ENCODE measurements around the gene ENTPD2.

The ENTPD2 gene

GRCh38 chr9:137021568-137021978 lies 32.3 kb downstream of the ENTPD2 start:
- H3K27me3 ChIP-seq (ENCODE audit: control insufficient read depth, insufficient read depth, low read length): peaks cover 6% of the 10 kb centered on the region
- no peak overlapping the region for H3K9ac ChIP-seq (ENCODE audit: low read length)
- no peak overlapping the region for H3K4me3 ChIP-seq (ENCODE audit: low read length)
- no peak overlapping the region for H3K27ac ChIP-seq (ENCODE audit: low read length)
- no peaks in the 10 kb centered on the region for H3K9me3 ChIP-seq (ENCODE audit: control insufficient read depth, low read depth, low read length)
- H3K4me1 ChIP-seq (ENCODE audit: control insufficient read depth, low read depth, low read length): no peaks in the 10 kb centered on the region
- no peaks in the 10 kb centered on the region for H3K36me3 ChIP-seq (ENCODE audit: control insufficient read depth, low read depth, low read length)

GRCh38 chr9:137020771-137021567 lies 32.9 kb downstream of the ENTPD2 start:
- Histone ChIP-seq H3K4me3 (ENCODE audit: low read length) (no peak overlapping the region), H3K4me1 (ENCODE audit: control insufficient read depth, low read depth, low read length) (no peaks in the 10 kb centered on the region), H3K27me3 (ENCODE audit: control insufficient read depth, insufficient read depth, low read length) (no peaks in the 10 kb centered on the region), H3K27ac (ENCODE audit: low read length) (no peak overlapping the region), H3K9ac (ENCODE audit: low read length) (no peak overlapping the region), H3K36me3 (ENCODE audit: control insufficient read depth, low read depth, low read length) (no peaks in the 10 kb centered on the region), H3K9me3 (ENCODE audit: control insufficient read depth, low read depth, low read length) (no peaks in the 10 kb centered on the region)

GRCh38 chr9:137019891-137020683 lies 33.8 kb downstream of the ENTPD2 start:
- H3K27me3 ChIP-seq (ENCODE audit: control insufficient read depth, insufficient read depth, low read length): no peaks in the 10 kb centered on the region

GRCh38 chr9:137018761-137019559 lies 34.9 kb downstream of the ENTPD2 start:
- Histone ChIP-seq H3K9ac (ENCODE audit: low read length) (no peak overlapping the region), H3K27me3 (ENCODE audit: control insufficient read depth, insufficient read depth, low read length) (no peaks in the 10 kb centered on the region), H3K9me3 (ENCODE audit: control insufficient read depth, low read depth, low read length) (no peaks in the 10 kb centered on the region), H3K27ac (ENCODE audit: low read length) (no peak overlapping the region), H3K36me3 (ENCODE audit: control insufficient read depth, low read depth, low read length) (no peaks in the 10 kb centered on the region), H3K4me1 (ENCODE audit: control insufficient read depth, low read depth, low read length) (no peaks in the 10 kb centered on the region), H3K4me3 (ENCODE audit: low read length) (no peak overlapping the region)

More at GRCh38 chr9:137019891-137020683, 33.8 kb downstream of the ENTPD2 start:
- Histone ChIP-seq H3K4me1 (ENCODE audit: control insufficient read depth, low read depth, low read length) (no peaks in the 10 kb centered on the region), H3K36me3 (ENCODE audit: control insufficient read depth, low read depth, low read length) (no peaks in the 10 kb centered on the region), H3K27ac (ENCODE audit: low read length) (no peak overlapping the region), H3K4me3 (ENCODE audit: low read length) (no peak overlapping the region), H3K9ac (ENCODE audit: low read length) (no peak overlapping the region), H3K9me3 (ENCODE audit: control insufficient read depth, low read depth, low read length) (no peaks in the 10 kb centered on the region)

GRCh38 chr9:137017791-137018497 lies 35.9 kb downstream of the ENTPD2 start:
- Histone ChIP-seq H3K36me3 (ENCODE audit: control insufficient read depth, low read depth, low read length) (no peaks in the 10 kb centered on the region), H3K4me3 (ENCODE audit: low read length) (no peak overlapping the region), H3K4me1 (ENCODE audit: control insufficient read depth, low read depth, low read length) (no peaks in the 10 kb centered on the region), H3K9ac (ENCODE audit: low read length) (no peak overlapping the region), H3K9me3 (ENCODE audit: control insufficient read depth, low read depth, low read length) (no peaks in the 10 kb centered on the region), H3K27me3 (ENCODE audit: control insufficient read depth, insufficient read depth, low read length) (no peaks in the 10 kb centered on the region), H3K27ac (ENCODE audit: low read length) (no peak overlapping the region)

- no peaks in the 10 kb centered on the region for H3K36me3 ChIP-seq (ENCODE audit: control insufficient read depth, low read depth, low read length)
- no peak overlapping the region for H3K9ac ChIP-seq (ENCODE audit: low read length)
- H3K4me3 ChIP-seq (ENCODE audit: low read length): no peak overlapping the region
- no peaks in the 10 kb centered on the region for H3K4me1 ChIP-seq (ENCODE audit: control insufficient read depth, low read depth, low read length)
- H3K9me3 ChIP-seq (ENCODE audit: control insufficient read depth, low read depth, low read length): no peaks in the 10 kb centered on the region
- no peaks in the 10 kb centered on the region for H3K27me3 ChIP-seq (ENCODE audit: control insufficient read depth, insufficient read depth, low read length)
- H3K27ac ChIP-seq (ENCODE audit: low read length): no peak overlapping the region
These were observed 36.8 kb downstream of the ENTPD2 start for GRCh38 chr9:137017071-137017470.

- H3K9me3 ChIP-seq (ENCODE audit: control insufficient read depth, low read depth, low read length): no peaks in the 10 kb centered on the region
- no peaks in the 10 kb centered on the region for H3K27me3 ChIP-seq (ENCODE audit: control insufficient read depth, insufficient read depth, low read length)
- no peaks in the 10 kb centered on the region for H3K4me1 ChIP-seq (ENCODE audit: control insufficient read depth, low read depth, low read length)
- no peak overlapping the region for H3K27ac ChIP-seq (ENCODE audit: low read length)
- no peak overlapping the region for H3K9ac ChIP-seq (ENCODE audit: low read length)
- H3K4me3 ChIP-seq (ENCODE audit: low read length): no peak overlapping the region
- no peaks in the 10 kb centered on the region for H3K36me3 ChIP-seq (ENCODE audit: control insufficient read depth, low read depth, low read length)
These were observed 37.4 kb downstream of the ENTPD2 start for GRCh38 chr9:137016436-137016835.

GRCh38 chr9:137015976-137016375 lies 37.9 kb downstream of the ENTPD2 start:
- Histone ChIP-seq H3K36me3 (ENCODE audit: control insufficient read depth, low read depth, low read length) (no peaks in the 10 kb centered on the region), H3K9me3 (ENCODE audit: control insufficient read depth, low read depth, low read length) (no peaks in the 10 kb centered on the region), H3K4me1 (ENCODE audit: control insufficient read depth, low read depth, low read length) (no peaks in the 10 kb centered on the region), H3K9ac (ENCODE audit: low read length) (no peak overlapping the region), H3K4me3 (ENCODE audit: low read length) (no peak overlapping the region), H3K27me3 (ENCODE audit: control insufficient read depth, insufficient read depth, low read length) (no peaks in the 10 kb centered on the region), H3K27ac (ENCODE audit: low read length) (no peak overlapping the region)

GRCh38 chr9:137015540-137015930 lies 38.3 kb downstream of the ENTPD2 start:
- Histone ChIP-seq H3K4me1 (ENCODE audit: control insufficient read depth, low read depth, low read length) (no peaks in the 10 kb centered on the region), H3K4me3 (ENCODE audit: low read length) (no peak overlapping the region), H3K27ac (ENCODE audit: low read length) (no peak overlapping the region), H3K36me3 (ENCODE audit: control insufficient read depth, low read depth, low read length) (no peaks in the 10 kb centered on the region), H3K9me3 (ENCODE audit: control insufficient read depth, low read depth, low read length) (no peaks in the 10 kb centered on the region), H3K27me3 (ENCODE audit: control insufficient read depth, insufficient read depth, low read length) (no peaks in the 10 kb centered on the region), H3K9ac (ENCODE audit: low read length) (no peak overlapping the region)

- Histone ChIP-seq H3K36me3 (ENCODE audit: control insufficient read depth, low read depth, low read length) (no peaks in the 10 kb centered on the region), H3K9ac (ENCODE audit: low read length) (no peak overlapping the region), H3K27me3 (ENCODE audit: control insufficient read depth, insufficient read depth, low read length) (no peaks in the 10 kb centered on the region), H3K9me3 (ENCODE audit: control insufficient read depth, low read depth, low read length) (no peaks in the 10 kb centered on the region), H3K4me3 (ENCODE audit: low read length) (no peak overlapping the region), H3K27ac (ENCODE audit: low read length) (no peak overlapping the region), H3K4me1 (ENCODE audit: control insufficient read depth, low read depth, low read length) (no peaks in the 10 kb centered on the region)
These were observed 38.9 kb downstream of the ENTPD2 start for GRCh38 chr9:137014776-137015539.

All from iPS-18a (cell line).